GM18505 (cell line): Measurements from ENCODE around the gene CCR5AS.

Source experiments
- ATAC-seq: cut with Tn5 transposase; IDR thresholded peaks from one replicate; pipeline ENCODE4 v1.9.1; 2021; ENCODE audit not compliant: unreplicated experiment
- POLR2A ChIP-seq: IDR thresholded peaks from 4 replicates; pipeline ENCODE4 v1.6.1; 2011; ENCODE audit warnings: borderline replicate concordance; ENCODE audit not compliant: insufficient read depth, insufficient read length; ENCODE audit errors: extremely low read depth

The CCR5AS gene

DNA sequence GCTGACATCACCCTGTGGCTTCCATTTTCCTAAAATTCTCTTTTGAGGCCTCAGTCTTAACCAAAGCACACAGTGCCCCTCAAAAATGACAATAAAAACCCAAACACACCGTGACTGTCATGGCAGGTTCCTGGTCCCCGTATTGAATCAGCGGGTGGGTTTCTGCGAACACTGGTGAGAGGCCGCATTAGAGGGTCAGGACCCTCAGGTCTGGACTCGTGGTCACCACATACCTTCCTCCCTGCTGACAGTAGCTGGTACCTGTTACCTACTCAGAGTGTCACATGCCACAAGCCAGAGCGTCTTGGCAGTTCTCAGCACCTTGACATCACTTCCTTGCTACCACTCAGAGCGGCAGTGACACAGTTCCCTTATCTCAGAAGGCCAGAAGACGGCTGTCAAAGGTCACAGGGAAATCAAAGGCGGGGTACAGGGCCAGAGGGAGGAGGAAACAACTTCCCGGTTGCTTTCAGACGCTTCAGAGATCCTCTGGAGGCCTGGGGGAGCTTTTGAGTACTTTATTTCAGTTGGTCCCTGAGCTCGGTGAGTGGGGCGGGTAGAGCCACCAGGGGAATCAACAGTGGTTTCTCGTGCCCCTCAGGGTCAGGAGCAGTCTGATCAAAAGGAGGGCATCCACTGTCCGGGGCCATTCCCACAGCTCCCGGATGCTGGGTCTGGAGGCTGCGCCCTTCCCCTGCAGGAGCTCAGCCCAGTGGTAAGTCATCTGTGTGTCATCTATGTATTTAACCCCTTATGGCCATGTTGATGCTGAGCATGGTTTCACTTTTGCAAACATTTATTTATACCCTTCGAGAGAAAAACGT lies at the start of gene CCR5AS, which contains the start of gene CCRL2:
TSS of gene CCR5AS (minus strand) at position 279 of the 824 bp plus-strand sequence.
TSS of gene CCRL2 (plus strand) at position 472 of the 824 bp plus-strand sequence. CDS start 821 bp downstream, outside the sequence.
- no peak for ATAC-seq
- TF ChIP-seq POLR2A: no peak

DNA sequence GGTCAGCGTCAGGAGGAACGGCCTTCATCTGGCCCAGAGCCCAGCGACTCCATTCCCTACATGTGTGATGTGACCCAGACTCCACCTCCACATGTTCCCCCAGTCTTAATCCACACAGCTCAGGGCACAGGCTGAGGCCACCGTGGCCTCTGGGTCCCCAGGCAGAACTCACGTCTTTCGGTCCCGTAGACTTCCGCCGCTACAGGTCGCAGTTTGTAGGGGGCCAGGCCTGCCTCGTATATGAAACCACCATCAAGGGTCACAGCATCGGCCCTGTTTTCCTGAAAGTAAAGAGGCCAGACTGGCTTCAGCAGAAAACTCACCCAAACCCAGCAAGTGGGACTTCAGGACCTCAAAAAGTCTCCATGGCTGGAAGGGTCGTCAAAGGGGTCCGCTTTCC lies 49.3 kb upstream of the CCR5AS start:
- ATAC-seq: no peak
- TF ChIP-seq POLR2A: no peak

DNA sequence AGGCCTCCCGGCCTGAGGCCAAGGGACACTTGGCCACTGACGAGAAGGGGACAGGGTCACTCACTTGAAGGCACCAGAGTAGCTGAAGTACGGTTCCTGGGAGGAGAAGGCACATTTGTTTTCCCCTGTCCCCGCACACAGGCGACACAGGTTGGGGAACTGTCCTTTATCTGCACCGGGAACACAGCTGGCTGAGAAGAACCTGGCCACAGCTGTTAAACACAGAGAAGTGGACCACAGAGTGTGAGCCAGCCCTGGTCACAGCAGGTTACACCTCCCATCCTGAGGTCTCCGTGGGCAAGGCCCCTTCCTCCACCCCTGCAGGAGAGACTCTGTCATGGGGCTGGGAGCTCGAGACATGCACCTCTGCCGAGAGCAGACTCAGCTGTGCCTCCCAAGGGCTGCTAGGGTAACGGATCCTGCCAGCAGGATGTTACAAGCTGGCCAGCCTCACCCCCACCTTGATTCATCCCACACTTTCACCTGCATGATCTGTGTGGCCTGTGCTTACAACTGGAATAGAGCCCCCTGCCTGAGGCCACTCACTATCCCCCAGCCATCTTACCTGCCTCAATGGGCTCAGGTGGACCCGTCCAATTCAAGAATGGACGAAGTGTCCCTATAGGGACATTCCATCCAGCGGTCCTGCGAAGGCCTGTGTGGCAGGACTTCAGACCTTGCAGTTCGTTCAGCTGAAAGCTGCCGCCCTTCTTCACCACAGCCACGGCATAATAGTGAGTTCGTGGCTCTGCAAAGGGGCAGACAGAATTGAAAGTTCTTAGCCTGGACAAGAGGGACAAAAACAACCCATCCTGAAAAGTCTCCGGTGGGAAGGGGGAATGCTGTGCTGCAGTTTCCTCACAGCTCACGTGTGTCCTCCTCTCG lies 48.6 kb upstream of the CCR5AS start:
- TF ChIP-seq POLR2A: no peak
- no peak for ATAC-seq

DNA sequence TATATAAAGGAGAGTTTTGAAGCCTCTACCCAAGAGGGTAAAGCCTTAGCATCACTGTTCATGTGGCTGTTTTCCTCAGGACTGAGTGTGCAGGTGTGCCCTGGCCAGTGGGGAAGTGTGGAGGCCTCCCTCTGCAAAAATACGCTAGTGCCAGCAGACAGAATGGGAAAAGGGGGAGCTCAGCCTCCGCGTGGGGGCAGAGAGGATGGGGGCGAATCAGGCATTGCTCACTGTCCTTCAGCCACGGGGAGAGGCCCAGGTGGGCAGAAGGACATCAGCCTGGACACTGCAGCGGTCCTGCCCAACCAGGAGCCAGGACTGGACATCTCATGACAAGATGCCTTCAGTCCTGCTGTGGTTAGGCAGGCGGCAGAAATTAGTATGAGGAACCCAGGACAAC lies 47.7 kb upstream of the CCR5AS start:
- ATAC-seq: no peak
- no peak for TF ChIP-seq POLR2A

DNA sequence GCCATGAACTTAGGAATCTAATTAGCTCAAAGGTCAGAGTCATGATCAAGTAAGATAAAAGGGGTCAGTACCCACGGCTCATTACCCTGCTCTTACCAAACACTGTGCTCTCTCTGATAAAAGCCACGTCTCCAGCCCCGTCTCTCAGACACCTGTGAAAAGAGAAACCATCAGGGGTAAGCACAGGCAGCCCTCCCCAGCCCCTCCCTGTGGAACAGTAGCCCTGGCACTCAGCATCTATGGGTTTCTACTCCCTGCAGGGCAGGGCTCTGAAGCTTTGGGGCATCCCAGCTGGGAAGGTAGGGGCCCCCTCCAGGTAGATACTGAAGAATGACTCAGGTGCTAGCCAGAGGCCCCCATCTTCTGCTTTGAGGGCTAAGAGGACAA lies 47.3 kb upstream of the CCR5AS start:
- no peak for TF ChIP-seq POLR2A
- ATAC-seq: no peak

DNA sequence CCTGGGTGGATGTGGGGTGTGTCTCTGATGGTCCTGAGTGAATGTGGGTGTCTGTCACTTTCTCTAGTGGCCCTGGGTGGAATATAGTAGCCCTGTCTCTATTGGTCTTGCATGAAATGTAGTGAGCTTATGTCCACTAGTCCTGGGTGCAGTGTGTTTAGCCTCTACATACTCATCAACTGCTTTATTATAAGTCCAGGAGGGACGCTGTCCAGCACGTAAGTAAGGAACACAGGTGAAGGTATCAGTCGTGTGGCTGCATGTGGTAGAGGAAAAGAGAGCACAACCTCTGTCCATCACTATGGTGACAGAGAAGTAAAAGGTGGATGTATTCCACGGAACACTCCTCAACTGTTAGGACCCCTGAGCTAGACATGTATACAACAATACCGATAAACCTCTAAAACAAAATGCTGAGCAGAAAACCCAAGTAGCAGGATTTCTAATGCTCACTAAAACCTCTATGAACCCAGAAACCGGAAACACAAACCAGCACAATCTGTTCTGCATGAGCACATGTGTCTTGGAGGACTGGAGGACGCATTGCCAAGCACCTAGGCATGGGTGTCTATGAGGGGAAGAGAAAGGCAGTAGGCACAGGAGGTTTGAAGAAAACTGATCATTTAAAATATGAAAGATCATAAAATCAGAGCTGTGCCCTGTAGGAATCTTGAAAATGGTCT lies 46.8 kb upstream of the CCR5AS start:
- no peak for TF ChIP-seq POLR2A
- ATAC-seq: no peak

DNA sequence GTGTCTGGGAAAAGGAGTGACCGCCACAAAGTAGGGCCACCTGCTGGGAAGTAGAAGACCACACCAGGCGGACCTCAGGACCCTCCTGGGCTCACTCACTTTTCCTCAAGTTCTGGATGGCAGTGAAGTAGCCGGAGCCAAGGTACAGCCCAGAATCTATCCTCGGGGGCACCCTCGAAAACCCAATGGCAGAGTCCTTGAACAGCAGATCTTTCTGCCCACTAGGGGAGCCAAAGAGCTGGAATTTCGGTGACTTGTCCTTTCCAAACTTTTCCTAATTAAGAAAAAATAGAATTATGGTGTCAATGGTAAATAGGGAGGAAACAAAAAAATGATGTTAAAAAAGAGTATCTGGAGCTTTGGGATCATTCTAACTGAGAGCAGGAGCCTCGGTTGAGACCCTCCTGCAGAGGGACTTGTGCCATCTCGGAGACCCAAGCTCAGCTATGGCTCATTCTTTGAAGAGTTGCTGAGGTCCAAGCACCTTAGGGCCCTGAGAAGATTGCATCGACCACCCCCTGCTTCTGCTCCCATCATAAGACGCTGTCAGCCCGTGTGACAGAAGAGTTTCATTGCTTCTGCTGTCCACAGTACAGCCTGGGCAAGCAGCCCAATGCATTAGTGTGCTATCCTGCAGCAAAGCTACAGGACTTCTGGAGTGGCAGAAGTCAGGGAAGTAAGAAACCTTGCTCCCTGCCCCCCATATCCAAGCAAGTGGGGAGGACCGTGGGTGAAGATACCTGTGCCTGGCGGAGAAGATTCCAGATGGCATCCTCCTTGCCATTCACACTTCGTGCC lies 43.1 kb upstream of the CCR5AS start:
- ATAC-seq: no peak
- TF ChIP-seq POLR2A: no peak

DNA sequence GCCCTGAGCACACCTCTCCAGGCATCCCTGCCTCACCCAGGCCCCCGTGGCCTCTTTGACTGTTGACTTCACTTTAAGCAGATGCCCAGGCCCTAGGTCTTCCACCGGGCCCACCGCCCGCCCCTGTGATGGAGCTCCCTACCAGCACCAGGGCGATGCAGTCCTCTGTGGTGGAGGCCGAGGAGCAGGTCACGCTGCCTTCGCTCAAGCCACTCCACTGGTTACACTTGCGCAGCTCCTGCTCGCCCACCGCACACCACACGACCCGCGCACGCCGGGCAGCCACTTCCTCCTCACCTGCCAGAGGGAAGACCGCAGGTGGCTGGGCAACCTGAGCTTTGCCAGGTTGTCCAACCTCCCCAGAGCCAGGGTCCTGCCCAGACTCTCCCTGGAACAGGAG lies 41.9 kb upstream of the CCR5AS start:
- no peak for ATAC-seq
- no peak for TF ChIP-seq POLR2A

DNA sequence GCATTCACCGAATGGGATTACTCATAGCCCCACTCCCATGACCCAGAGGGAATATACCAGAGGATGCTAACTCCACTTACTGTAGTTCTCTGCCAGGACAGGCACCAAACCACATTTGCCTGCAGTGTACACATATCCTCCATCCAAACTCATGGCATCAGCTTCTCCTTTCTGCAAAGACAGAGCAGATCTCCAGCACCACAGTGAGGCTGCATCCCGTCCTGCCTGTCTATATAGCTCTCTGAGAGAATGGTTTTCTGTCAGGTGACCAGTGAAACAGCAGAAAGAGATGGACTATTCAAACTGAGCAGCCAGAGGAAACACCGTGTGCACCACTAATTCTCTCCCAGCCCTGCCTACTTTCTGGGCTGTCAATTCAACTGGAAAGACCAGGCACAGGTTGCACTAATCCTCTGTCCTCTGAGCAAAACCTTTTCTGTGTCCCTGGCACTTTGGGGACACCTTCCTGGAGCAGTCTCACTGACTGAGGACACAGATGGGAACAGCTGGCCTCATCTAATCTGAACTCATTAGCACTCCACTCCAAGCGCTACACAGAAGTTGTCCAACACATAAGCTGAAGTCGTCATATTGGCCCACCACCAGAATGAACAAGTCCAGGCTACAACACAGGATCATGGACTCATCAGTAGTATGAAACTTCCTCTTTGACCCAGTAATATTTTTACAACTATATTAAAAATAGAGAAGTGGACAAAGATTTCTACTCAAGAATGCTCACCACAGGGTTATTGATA lies 40.5 kb upstream of the CCR5AS start:
- TF ChIP-seq POLR2A: no peak
- no peak for ATAC-seq

DNA sequence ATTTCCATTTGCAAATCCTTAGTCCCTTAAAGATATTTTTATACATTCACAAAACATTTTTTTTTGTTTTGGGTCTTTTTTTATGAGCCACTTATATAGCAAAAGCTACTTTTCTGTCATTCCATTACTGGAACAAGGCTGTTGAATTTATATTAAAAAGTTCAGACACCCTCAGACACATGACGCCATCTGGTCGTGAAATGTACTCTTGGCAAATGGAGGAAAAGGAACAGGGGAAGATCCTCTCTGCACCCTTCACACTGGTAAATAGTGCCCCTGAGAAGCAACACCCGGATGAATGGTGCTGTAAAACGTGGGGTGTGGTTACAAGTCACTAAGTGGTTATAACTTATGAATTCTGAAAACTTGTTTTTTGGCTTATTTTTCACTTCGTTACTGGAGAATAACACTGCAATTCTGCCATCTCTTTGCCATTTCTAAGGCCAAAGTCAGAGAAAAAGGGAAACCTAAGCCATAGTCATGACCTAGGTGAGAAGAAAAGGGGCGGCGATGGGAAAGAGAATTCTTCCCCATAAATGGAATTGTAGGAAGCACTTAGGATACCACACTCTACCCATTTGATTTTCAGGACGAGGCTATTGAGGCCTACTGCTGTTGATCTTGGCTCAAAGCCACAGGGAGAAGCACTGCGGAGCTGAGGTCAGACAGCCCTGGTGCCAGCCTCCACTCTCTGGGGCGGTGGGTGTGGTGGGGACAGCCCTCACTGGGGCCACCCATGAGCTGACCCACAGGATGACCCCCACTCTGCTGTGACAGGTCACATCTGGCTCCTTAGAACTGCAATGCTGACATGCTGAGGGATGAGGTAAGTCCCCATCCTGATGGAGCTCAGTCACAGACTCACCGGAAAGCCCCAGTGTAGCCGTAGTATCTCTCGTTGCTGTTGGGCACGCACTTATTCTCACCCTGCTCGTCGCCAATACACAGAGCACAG lies 36.0 kb upstream of the CCR5AS start:
- no peak for ATAC-seq
- no peak for TF ChIP-seq POLR2A
